Transverse colon (tissue), 4 donors: Measurements from ENCODE around the gene APOC4. TPM values are rescaled to one million over a fixed set of nuclear protein-coding genes. Genes with fewer than 3 reads are reported as not detected.

Experiments
- DNase-seq: peaks from one replicate; pipeline ENCODE4 v3.0.0-alpha.2; 2019
- H3K27ac ChIP-seq, 4 donors: fragments of 200-600 bp; sonication (generic); 2 replicates each; pipeline ENCODE4 v1.5.1; 2016 to 2018; ENCODE audit warnings: inconsistent platforms in 4 of 4
- H3K27me3 ChIP-seq: fragments of 200-600 bp; sonication (generic); 2 replicates; pipeline ENCODE4 v1.5.1; 2017; ENCODE audit warnings: inconsistent platforms
- H3K36me3 ChIP-seq, 4 donors: fragments of 200-600 bp; sonication (generic); 2 replicates each; pipeline ENCODE4 v1.5.1; 2017 to 2019; ENCODE audit warnings: inconsistent platforms in 4 of 4
- H3K4me1 ChIP-seq, 4 donors: fragments of 200-600 bp; sonication (generic); 2 replicates each; pipeline ENCODE4 v1.5.1; 2017 to 2020; ENCODE audit warnings: inconsistent platforms in 4 of 4
- H3K4me3 ChIP-seq, 4 donors: fragments of 200-600 bp; sonication (generic); 1 replicate in 1 of 4; 2 replicates in 3 of 4; pipeline versions ENCODE4 v1.5.1 to v1.6.1; 2017 to 2019; ENCODE audit warnings: inconsistent platforms in 4 of 4
- H3K9me3 ChIP-seq, 2 donors: fragments of 200-600 bp; sonication (generic); 2 replicates each; pipeline ENCODE4 v1.5.1; 2017 to 2019; ENCODE audit warnings: inconsistent platforms in 2 of 2
- CTCF ChIP-seq, 5 experiments: fragments of 200-600 bp in 3 of 5; fragments of 450-650 bp in 2 of 5; sonication (generic) in 3 of 5; IDR thresholded peaks; 1 replicate in 2 of 5; 2 replicates in 3 of 5; pipeline ENCODE4 v1.5.1; 2016 to 2017; ENCODE audit warnings: antibody characterized with exemption in 5 of 5, inconsistent platforms in 3 of 5, mild to moderate bottlenecking in 2 of 5, moderate library complexity in 1 of 5
- EP300 ChIP-seq: sonication (generic); formaldehyde crosslinking; IDR thresholded peaks from one replicate; pipeline ENCODE4 v1.6.1; 2017; ENCODE audit warnings: antibody characterized with exemption, low read depth
- POLR2A ChIP-seq: fragments of 450-650 bp; IDR thresholded peaks from one replicate; pipeline ENCODE4 v1.6.1; 2016; ENCODE audit warnings: antibody characterized with exemption, mild to moderate bottlenecking, moderate library complexity
- POLR2AphosphoS5 ChIP-seq, 3 donors: sonication (generic); formaldehyde crosslinking; IDR thresholded peaks; one replicate each; pipeline ENCODE4 v1.6.1; 2016; ENCODE audit warnings: antibody characterized with exemption in 3 of 3
- WGBS, 2 donors: methylation state at CpG; one replicate each; pipeline ENCODE4 v1.1.5; 2018; ENCODE audit warnings: low coverage in 1 of 2; 5-methylcytosine and 5-hydroxymethylcytosine counted together
- in situ Hi-C, 4 donors: fragments of 200-750 bp; cut with MboI; loops; one replicate each; pipeline versions ENCODE4 v1.15.0 to v1.15.1; 2017; ENCODE audit warnings: low sequenced_read_pairs in 3 of 4, low pct_ligation_motif_present in 1 of 4, low pct_unique_long_range_greater_than_20kb in 1 of 4
- intact Hi-C: fragments of 100-400 bp; cut with DNase I; formaldehyde crosslinking; loops from one replicate; pipeline ENCODE4 v1.15.1; 2023; ENCODE audit warnings: low total_unique reads
- total RNA-seq, 4 donors: library from RNA; depleted of rRNA; stranded (reverse); fragments of >200 nt; gene quantifications; one replicate each; pipeline ENCODE4 v1.1.0, GENCODE V29; 2016

Gene APOC4
- total RNA-seq, 4 donors from 2014 or later: not detected

DNA sequence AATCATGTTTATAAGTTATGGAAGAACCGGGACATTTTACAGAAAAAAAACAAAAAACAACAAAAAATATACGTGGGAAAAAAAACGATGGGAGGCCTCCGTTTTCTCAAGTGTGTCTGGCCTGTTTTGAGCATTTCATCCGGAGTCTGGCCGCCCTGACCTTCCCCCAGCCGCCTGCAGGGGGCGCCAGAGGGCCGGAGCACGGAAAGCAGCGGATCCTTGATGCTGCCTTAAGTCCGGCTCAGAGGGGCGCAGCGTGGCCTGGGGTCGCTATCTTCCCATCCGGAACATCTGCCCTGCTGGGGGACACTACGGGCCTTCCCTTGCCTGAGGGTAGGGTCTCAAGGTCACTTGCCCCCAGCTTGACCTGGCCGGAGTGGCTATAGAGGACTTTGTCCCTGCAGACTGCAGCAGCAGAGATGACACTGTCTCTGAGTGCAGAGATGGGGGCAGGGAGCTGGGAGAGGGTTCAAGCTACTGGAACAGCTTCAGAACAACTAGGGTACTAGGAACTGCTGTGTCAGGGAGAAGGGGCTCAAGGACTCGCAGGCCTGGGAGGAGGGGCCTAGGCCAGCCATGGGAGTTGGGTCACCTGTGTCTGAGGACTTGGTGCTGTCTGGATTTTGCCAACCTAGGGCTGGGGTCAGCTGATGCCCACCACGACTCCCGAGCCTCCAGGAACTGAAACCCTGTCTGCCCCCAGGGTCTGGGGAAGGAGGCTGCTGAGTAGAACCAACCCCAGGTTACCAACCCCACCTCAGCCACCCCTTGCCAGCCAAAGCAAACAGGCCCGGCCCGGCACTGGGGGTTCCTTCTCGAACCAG, 38.2 kb upstream of the APOC4 start:
- intact Hi-C loops (loop anchor here (2.0 kb wide), 1 partner anchor 47 kb away; no protein-coding TSS in a partner anchor), in situ Hi-C loops (loop anchor here in 1 of 4 donors (5.0 kb wide), 1 partner anchor 48 kb away; no protein-coding TSS in a partner anchor)
- peaks cover 0 to 21% (median 6%) of the 10 kb centered on the region in 4 donors for H3K36me3 ChIP-seq
- H3K4me3 ChIP-seq: no peak overlapping the region
- H3K4me1 ChIP-seq: peaks cover 0 to 27% (median 14%) of the 10 kb centered on the region in 4 donors
- H3K27me3 ChIP-seq: peaks cover 30% of the 10 kb centered on the region
- H3K9me3 ChIP-seq: no peaks in the 10 kb centered on the region
- WGBS, 2 donors: 16 to 60% methylated on average over 1 to 24 of the region's 24 CpGs
- TF ChIP-seq POLR2A (no peak), POLR2AphosphoS5 (IDR thresholded peaks at IDR 0.05) (peak in 1 of 3 donors; percentile 9), EP300 (no peak), CTCF (IDR thresholded peaks at IDR 0.05) (peak; percentile 96 to 100 (median 99))
- H3K27ac ChIP-seq: no peak overlapping the region
- peak; percentile 76 for DNase-seq

DNA sequence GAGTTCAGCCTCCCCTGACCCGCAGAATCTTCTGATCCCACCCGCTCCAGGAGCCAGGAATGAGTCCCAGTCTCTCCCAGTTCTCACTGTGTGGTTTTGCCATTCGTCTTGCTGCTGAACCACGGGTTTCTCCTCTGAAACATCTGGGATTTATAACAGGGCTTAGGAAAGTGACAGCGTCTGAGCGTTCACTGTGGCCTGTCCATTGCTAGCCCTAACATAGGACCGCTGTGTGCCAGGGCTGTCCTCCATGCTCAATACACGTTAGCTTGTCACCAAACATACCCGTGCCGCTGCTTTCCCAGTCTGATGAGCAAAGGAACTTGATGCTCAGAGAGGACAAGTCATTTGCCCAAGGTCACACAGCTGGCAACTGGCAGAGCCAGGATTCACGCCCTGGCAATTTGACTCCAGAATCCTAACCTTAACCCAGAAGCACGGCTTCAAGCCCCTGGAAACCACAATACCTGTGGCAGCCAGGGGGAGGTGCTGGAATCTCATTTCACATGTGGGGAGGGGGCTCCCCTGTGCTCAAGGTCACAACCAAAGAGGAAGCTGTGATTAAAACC, 37.5 kb upstream of the APOC4 start:
- H3K27me3 ChIP-seq: peaks cover 30% of the 10 kb centered on the region
- no peak overlapping the region for H3K4me3 ChIP-seq
- no peak for TF ChIP-seq CTCF (IDR thresholded peaks at IDR 0.05)
- TF ChIP-seq EP300: no peak
- no peak for TF ChIP-seq POLR2A
- TF ChIP-seq POLR2AphosphoS5 (IDR thresholded peaks at IDR 0.05): no peak
- 56 to 60% methylated on average over 2 to 12 of the region's 12 CpGs for WGBS, 2 donors
- H3K27ac ChIP-seq: no peak overlapping the region
- no peak for DNase-seq
- peaks cover 0 to 27% (median 14%) of the 10 kb centered on the region in 4 donors for H3K4me1 ChIP-seq
- intact Hi-C loops: no loop called here
- H3K36me3 ChIP-seq: peaks cover 0 to 21% (median 6%) of the 10 kb centered on the region in 4 donors
- in situ Hi-C loops: loop anchor here in 1 of 4 donors (5.0 kb wide), 1 partner anchor 48 kb away; no protein-coding TSS in a partner anchor
- no peaks in the 10 kb centered on the region for H3K9me3 ChIP-seq

GRCh38 chr19:44905437-44906160, 36.4 kb upstream of the APOC4 start, which contains the start of gene APOE:
Gene APOE (plus strand): TSS chr19:44905796. CDS start chr19:44906625, 829 bp downstream.
- 3% methylated on average over 19 of the region's 20 CpGs; no CpG with 5 or more reads in 1 of the 2 donors for WGBS, 2 donors
- in situ Hi-C loops: no loop called here
- Histone ChIP-seq H3K4me1 (peaks cover 0 to 27% (median 14%) of the 10 kb centered on the region in 4 donors), H3K27me3 (peaks cover 30% of the 10 kb centered on the region), H3K27ac (peak within 1 kb of the TSS in 3 of 4 donors; percentile 18 to 51 (median 23)), H3K4me3 (peak within 1 kb of the TSS in 2 of 4 donors; percentile 19 to 29), H3K36me3 (peaks cover 0 to 13% (median 6%) of the 10 kb centered on the region in 4 donors), H3K9me3 (no peaks in the 10 kb centered on the region)
- intact Hi-C loops: loop anchor here (5.0 kb wide), 1 partner anchor 37 kb away; the partner anchor contains the start of gene APOC4
- TF ChIP-seq POLR2A (peak; percentile 50), EP300 (no peak), CTCF (IDR thresholded peaks at IDR 0.05) (no peak), POLR2AphosphoS5 (IDR thresholded peaks at IDR 0.05) (peak in 1 of 3 donors; percentile 47)
- DNase-seq: peak; percentile 33
